Hepatocyte (in vitro differentiated cells): ENCODE results near the gene NPM1.

ENCODE experiments used
- CTCF ChIP-seq: fragments of 200-600 bp; sonication (generic); IDR thresholded peaks from 2 replicates; pipeline ENCODE4 v1.5.1; 2016; ENCODE audit warnings: antibody characterized with exemption, mild to moderate bottlenecking; ENCODE audit not compliant: poor library complexity
- EZH2 ChIP-seq: fragments of 200-600 bp; sonication (generic); IDR thresholded peaks from 2 replicates; pipeline ENCODE4 v1.6.1; 2016; ENCODE audit warnings: antibody characterized with exemption, mild to moderate bottlenecking, borderline replicate concordance
- EZH2phosphoT487 ChIP-seq: fragments of 200-600 bp; sonication (generic); IDR thresholded peaks from one replicate; pipeline ENCODE4 v1.6.1; 2018; ENCODE audit warnings: antibody characterized with exemption, mild to moderate bottlenecking, low read depth, moderate library complexity; ENCODE audit not compliant: unreplicated experiment, severe bottlenecking

GRCh38 chr5:171438738-171439137 lies 51.1 kb downstream of the NPM1 start:
- TF ChIP-seq CTCF (no peak), EZH2phosphoT487 (no peak), EZH2 (no peak)
